SHP77 (cell line): ENCODE data around the gene UBA3.

Experiments
- DNase-seq, 2 experiments: peaks; one replicate each; lab custom pipeline; 2025; lab: John Stamatoyannopoulos, UW

UBA3 gene

GRCh38 chr3:69066121-69066520 lies 14.0 kb downstream of the UBA3 start:
- no peak for DNase-seq

- DNase-seq: no peak
These were observed 14.7 kb downstream of the UBA3 start for GRCh38 chr3:69065318-69065964.

- no peak for DNase-seq
These were observed 16.5 kb downstream of the UBA3 start for GRCh38 chr3:69063636-69064035.

- no peak for DNase-seq
These were observed 20.5 kb downstream of the UBA3 start for GRCh38 chr3:69059688-69060087.

GRCh38 chr3:69058947-69059224 lies 21.3 kb downstream of the UBA3 start:
- no peak for DNase-seq

GRCh38 chr3:69058180-69058946 lies 21.8 kb downstream of the UBA3 start:
- no peak for DNase-seq

GRCh38 chr3:69052472-69052898 lies 27.7 kb downstream of the UBA3 start:
- no peak for DNase-seq

- DNase-seq: no peak
These were observed 28.3 kb downstream of the UBA3 start, which contains the start of gene TMF1 for GRCh38 chr3:69051756-69052471. TSS of gene TMF1 (minus strand) at chr3:69052333. CDS start at chr3:69052086, 247 bp downstream.

- DNase-seq: no peak
These were observed 31.2 kb downstream of the UBA3 start for GRCh38 chr3:69048990-69049389.

GRCh38 chr3:69044608-69045007 lies 35.6 kb downstream of the UBA3 start:
- DNase-seq: no peak

GRCh38 chr3:69033470-69033869 lies 46.7 kb downstream of the UBA3 start:
- DNase-seq: no peak

GRCh38 chr3:69032737-69033136 lies 47.4 kb downstream of the UBA3 start:
- DNase-seq: no peak

GRCh38 chr3:69032142-69032541 lies 48.0 kb downstream of the UBA3 start:
- no peak for DNase-seq

GRCh38 chr3:69031635-69032034 lies 48.5 kb downstream of the UBA3 start:
- no peak for DNase-seq

GRCh38 chr3:69020857-69021256 lies 59.3 kb downstream of the UBA3 start:
- DNase-seq: no peak

- DNase-seq: no peak
These were observed 59.7 kb downstream of the UBA3 start for GRCh38 chr3:69020424-69020823.

GRCh38 chr3:69016901-69017300 lies 63.3 kb downstream of the UBA3 start:
- DNase-seq: no peak

- no peak for DNase-seq
These were observed 64.1 kb downstream of the UBA3 start for GRCh38 chr3:69016102-69016501.

GRCh38 chr3:69014022-69014580 lies 66.1 kb downstream of the UBA3 start:
- no peak for DNase-seq

- peak; percentile 61 to 84 for DNase-seq
These were observed 66.7 kb downstream of the UBA3 start, which contains the start of gene EOGT for GRCh38 chr3:69013253-69014021. TSS of gene EOGT (minus strand) at chr3:69013684. CDS start at chr3:69009846, 3,838 bp downstream.

GRCh38 chr3:69012800-69013252 lies 67.3 kb downstream of the UBA3 start:
- peak; percentile 15 to 46 for DNase-seq
